NCI-H1436 treated with DMSO at 0.1 percent for 48 hours (cell line): ENCODE data around the gene WNT1.

Experiments
- DNase-seq: peaks from one replicate; lab custom pipeline; 2025; lab: John Stamatoyannopoulos, UW

The WNT1 gene

GRCh38 chr12:49028666-49029275 is 50.6 kb downstream of the WNT1 start:
- no peak for DNase-seq

- DNase-seq = no peak
Measured at GRCh38 chr12:49030119-49030518, 52.0 kb downstream of the WNT1 start.

GRCh38 chr12:49030714-49031572 is 52.8 kb downstream of the WNT1 start:
- DNase-seq = no peak

GRCh38 chr12:49031573-49032161 is 53.5 kb downstream of the WNT1 start:
- no peak for DNase-seq
